Chondrocyte (in vitro differentiated cells): Measurements from ENCODE around the gene AIF1. TPM values are rescaled to one million over a fixed set of nuclear protein-coding genes. Genes with fewer than 3 reads are reported as not detected.

Source experiments
- DNase-seq: peaks from one replicate; pipeline ENCODE4 v3.0.0; 2021; ENCODE audit warnings: mixed read lengths, low spot score
- H3K27ac Mint-ChIP-seq: one replicate; pipeline ENCODE4 v1.8.0; 2021; ENCODE audit warnings: mild to moderate bottlenecking, moderate library complexity, mixed read lengths; ENCODE audit not compliant: unreplicated experiment
- H3K27me3 Mint-ChIP-seq: 2 replicates; pipeline ENCODE4 v1.8.0; 2021; ENCODE audit warnings: low read depth, mixed read lengths
- H3K36me3 Mint-ChIP-seq: 2 replicates; pipeline ENCODE4 v1.8.0; 2021; ENCODE audit warnings: low read depth, mixed read lengths
- H3K4me1 Mint-ChIP-seq: 2 replicates; pipeline ENCODE4 v1.8.0; 2021; ENCODE audit warnings: low read depth, mild to moderate bottlenecking, mixed read lengths
- H3K4me3 Mint-ChIP-seq: one replicate; pipeline ENCODE4 v1.8.0; 2021; ENCODE audit warnings: mild to moderate bottlenecking, moderate library complexity, mixed read lengths; ENCODE audit not compliant: unreplicated experiment
- H3K9me3 Mint-ChIP-seq: 2 replicates; pipeline ENCODE4 v1.8.0; 2021; ENCODE audit warnings: low read depth, mixed read lengths
- CTCF ChIP-seq: fragments of 200-600 bp; sonication (generic); IDR thresholded peaks from 2 replicates; pipeline ENCODE4 v1.5.0; 2021; ENCODE audit warnings: antibody characterized with exemption, mild to moderate bottlenecking, moderate library complexity
- total RNA-seq: library from RNA; stranded (reverse); gene quantifications from 3 replicates; pipeline ENCODE4 v1.2.1, GENCODE V29; 2021

Gene AIF1
- total RNA-seq, 1 donor from 2014 or later: not detected

DNA sequence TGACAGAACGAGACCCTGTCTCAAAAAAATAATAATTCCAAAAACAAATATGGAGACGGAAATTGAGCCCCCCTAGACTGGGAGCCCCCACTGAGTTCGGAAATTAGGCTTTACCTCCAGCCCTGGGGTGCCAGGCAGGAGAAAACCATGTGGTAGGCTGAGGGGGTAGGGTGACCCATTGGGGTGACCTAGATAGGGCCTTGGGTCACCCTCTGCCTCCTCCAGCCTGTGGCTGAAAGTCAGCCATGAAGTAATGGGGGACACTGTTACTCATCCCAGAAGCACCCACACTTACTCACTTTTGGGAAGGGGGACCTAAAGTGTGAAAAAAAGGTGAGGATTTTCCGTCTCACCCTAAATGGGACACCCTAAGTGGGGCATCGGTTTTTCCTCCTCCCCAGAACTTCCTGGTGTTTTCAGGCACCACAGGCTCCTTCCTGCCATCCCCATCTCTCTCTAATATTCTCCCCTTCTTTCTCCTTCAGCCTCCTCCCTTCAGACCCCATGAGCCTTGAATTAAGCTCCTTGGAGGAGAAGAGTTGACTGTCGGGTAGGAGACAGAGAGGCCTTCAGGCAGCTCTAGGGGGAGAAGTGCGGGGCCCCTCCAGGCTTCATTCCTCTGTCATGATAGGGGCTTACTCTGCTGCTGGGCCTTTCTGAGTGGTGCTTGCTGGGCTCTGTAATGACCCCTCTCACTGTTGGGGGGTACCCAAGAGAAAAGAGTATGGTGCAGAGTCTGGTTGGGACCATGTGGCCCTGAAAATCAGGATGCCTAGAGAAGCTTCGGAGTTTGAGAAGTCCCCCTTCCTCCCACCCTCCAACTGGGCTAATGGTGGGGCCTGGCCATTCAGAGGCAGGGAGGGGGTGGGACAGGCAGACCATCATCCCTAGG is 35.2 kb upstream of the AIF1 start:
- no peaks in the 10 kb centered on the region for H3K27me3 Mint-ChIP-seq
- no peak for DNase-seq
- no peak for TF ChIP-seq CTCF
- peaks cover 16% of the 10 kb centered on the region for H3K4me1 Mint-ChIP-seq
- H3K4me3 Mint-ChIP-seq: peak overlapping the region; percentile 97
- no peaks in the 10 kb centered on the region for H3K36me3 Mint-ChIP-seq
- H3K9me3 Mint-ChIP-seq: no peaks in the 10 kb centered on the region
- peak overlapping the region; percentile 49 for H3K27ac Mint-ChIP-seq

DNA sequence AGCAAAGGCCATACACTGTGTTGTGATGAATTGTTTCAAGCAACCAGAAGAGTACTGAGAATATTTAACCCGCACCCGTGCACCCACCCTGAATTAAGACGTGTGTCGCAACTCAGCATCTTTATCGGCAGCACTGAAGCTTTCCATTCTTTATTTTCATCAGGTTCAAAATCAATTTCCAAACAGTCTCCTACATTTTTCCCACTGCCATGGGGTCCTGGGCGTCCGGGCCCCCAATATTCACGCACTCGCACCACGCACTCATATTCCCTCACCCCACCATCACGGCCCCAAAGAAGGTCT is 34.6 kb upstream of the AIF1 start:
- H3K4me3 Mint-ChIP-seq: peak overlapping the region; percentile 97
- H3K9me3 Mint-ChIP-seq: no peaks in the 10 kb centered on the region
- no peaks in the 10 kb centered on the region for H3K27me3 Mint-ChIP-seq
- no peak for DNase-seq
- H3K4me1 Mint-ChIP-seq: peaks cover 16% of the 10 kb centered on the region
- peak overlapping the region; percentile 49 for H3K27ac Mint-ChIP-seq
- no peaks in the 10 kb centered on the region for H3K36me3 Mint-ChIP-seq
- TF ChIP-seq CTCF: no peak

- DNase-seq: no peak
- H3K36me3 Mint-ChIP-seq: no peaks in the 10 kb centered on the region
- H3K4me3 Mint-ChIP-seq: peak overlapping the region; percentile 97
- peaks cover 16% of the 10 kb centered on the region for H3K4me1 Mint-ChIP-seq
- H3K27ac Mint-ChIP-seq: peak overlapping the region; percentile 58
- H3K9me3 Mint-ChIP-seq: no peaks in the 10 kb centered on the region
- TF ChIP-seq CTCF: peak; percentile 100
- no peaks in the 10 kb centered on the region for H3K27me3 Mint-ChIP-seq
Observed at GRCh38 chr6:31580807-31581433, 34.1 kb upstream of the AIF1 start.

DNA sequence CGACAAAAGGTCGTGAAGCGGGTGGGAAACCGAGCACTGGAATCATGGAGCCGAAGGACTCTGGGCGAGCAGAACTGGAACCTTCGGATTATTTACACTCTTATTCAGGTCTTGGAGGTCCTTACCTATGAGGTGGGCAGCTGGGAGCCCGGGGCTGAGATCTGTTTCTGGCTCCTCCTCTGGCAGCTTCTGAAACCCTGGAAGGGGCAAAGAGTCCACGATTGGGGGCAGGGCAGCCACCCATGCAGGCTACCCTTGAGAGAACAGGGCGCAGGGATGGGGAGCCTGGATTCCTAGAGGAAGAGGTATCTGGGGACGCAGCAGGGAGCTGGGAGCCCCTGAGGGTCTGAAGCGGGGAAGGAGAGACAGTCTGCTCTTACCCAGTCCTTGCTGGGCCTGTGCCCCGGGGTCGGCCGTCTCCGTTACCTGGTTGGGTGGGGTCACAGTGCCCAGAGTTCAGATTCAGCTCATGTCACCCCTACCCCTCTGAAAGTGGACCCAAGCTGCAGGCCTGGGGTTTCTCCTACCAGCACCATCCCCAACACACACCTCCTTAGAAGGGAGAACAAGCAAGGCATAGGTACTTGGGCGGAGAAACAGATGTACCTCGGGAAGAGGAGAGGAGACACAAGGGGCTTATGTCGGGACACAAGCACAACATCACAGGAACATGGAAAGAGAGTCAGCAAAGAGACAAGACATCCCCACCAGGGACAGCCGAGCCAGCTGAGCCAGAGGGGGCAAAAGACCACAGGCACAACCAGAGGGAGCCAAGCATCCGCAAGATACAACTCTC is 33.4 kb upstream of the AIF1 start:
- Mint-ChIP-seq H3K36me3 (no peaks in the 10 kb centered on the region), H3K4me3 (peak overlapping the region; percentile 97), H3K27me3 (no peaks in the 10 kb centered on the region), H3K9me3 (no peaks in the 10 kb centered on the region), H3K4me1 (peaks cover 16% of the 10 kb centered on the region), H3K27ac (peak overlapping the region; percentile 58)
- TF ChIP-seq CTCF: no peak
- DNase-seq: no peak

DNA sequence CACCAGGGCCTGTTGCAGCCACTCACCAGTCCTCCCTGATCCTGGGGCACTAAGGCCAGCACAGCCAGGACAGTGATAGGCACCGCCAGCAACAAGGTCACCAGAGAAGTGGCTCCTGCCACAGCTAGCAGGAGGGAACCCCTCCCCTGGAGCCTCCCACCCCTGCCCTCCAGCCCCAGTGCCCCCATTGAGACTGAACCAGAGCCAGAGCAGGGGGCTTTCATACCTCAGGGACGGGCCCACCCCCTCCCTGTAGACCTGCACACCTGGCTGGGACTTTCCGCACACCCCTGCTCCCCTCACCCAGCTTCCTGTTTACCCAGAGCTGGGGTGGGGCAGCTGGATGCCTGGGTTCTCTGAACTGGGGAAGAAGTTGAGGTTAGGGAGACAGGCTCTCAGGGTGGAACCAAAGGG is 32.8 kb upstream of the AIF1 start, which contains the start of gene LTB:
LTB (minus strand) TSS at position 195 of the 414 bp plus-strand sequence; CDS start at position 188, 7 bp downstream.
- H3K27me3 Mint-ChIP-seq: no peaks in the 10 kb centered on the region
- peak within 1 kb of the TSS; percentile 97 for H3K4me3 Mint-ChIP-seq
- TF ChIP-seq CTCF: no peak
- DNase-seq: no peak
- no peaks in the 10 kb centered on the region for H3K9me3 Mint-ChIP-seq
- no peaks in the 10 kb centered on the region for H3K36me3 Mint-ChIP-seq
- H3K4me1 Mint-ChIP-seq: peaks cover 16% of the 10 kb centered on the region
- H3K27ac Mint-ChIP-seq: peak within 1 kb of the TSS; percentile 58
